HG02588 (cell line): Measurements from ENCODE around the gene RNF187.

Experiments used
- ATAC-seq: cut with Tn5 transposase; IDR thresholded peaks from one replicate; pipeline ENCODE4 v1.9.1; 2021; ENCODE audit warnings: mild to moderate bottlenecking, moderate library complexity; ENCODE audit not compliant: unreplicated experiment

The RNF187 gene

GRCh38 chr1:228507961-228508652 is 20.9 kb downstream of the RNF187 start:
- ATAC-seq: no peak

DNA sequence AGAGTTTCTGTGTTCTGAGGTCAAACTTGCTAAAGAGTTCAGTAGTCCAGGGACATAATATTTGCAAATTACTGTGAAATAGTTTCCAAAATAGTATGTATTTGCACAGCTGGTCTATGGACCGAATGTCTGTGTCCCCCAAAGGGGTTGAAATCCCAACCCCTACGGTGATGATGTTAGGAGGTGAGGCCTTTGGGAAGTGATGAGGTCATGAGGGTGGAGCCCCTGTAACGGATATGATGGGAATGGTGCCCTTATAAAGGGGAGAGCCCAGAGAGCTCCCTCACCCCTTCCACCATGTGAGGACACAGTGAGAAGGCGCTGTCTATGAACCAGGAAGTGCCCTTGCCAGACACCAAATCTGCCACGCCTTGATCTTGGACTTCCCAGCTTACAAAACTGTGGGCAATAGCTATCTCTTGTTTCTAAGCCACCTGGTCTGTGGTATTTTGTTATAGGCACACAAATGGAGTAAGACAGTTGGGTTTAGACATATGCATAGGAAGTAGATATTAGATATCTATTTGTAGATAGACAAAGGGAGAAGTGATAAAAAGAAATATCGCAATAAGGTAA is 21.7 kb downstream of the RNF187 start:
- no peak for ATAC-seq

- no peak for ATAC-seq
Measured at GRCh38 chr1:228510101-228510802, 23.1 kb downstream of the RNF187 start.

DNA sequence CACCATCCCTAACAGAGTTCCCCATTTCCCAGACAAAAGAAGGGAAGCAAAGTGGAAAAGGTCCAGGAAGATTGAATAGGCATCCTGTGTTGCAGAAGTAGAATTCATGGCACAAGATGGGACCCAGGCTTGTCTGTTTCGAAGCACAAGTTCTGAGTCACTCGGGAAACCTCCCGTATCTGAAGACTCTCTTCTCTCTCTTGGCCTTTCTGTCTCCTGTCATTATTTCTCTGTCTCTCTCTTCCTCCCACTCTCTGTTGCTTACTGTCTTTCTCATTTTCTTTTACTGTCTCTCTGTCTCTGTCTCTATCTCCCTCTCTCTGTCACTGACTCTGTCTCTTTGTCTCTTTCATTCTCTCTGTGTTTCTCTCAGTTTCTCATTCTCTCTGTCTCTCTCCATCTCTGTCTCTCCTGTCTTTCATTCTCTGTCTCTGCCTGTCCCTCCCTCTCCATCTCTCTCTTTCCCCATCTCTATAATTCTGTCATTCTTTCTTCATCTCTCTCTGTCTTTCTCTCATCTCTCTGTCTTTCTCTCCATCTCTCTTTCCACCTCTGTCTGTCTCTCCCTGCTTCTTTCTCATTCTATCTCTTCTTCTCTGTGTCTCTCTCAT is 23.7 kb downstream of the RNF187 start:
- no peak for ATAC-seq

DNA sequence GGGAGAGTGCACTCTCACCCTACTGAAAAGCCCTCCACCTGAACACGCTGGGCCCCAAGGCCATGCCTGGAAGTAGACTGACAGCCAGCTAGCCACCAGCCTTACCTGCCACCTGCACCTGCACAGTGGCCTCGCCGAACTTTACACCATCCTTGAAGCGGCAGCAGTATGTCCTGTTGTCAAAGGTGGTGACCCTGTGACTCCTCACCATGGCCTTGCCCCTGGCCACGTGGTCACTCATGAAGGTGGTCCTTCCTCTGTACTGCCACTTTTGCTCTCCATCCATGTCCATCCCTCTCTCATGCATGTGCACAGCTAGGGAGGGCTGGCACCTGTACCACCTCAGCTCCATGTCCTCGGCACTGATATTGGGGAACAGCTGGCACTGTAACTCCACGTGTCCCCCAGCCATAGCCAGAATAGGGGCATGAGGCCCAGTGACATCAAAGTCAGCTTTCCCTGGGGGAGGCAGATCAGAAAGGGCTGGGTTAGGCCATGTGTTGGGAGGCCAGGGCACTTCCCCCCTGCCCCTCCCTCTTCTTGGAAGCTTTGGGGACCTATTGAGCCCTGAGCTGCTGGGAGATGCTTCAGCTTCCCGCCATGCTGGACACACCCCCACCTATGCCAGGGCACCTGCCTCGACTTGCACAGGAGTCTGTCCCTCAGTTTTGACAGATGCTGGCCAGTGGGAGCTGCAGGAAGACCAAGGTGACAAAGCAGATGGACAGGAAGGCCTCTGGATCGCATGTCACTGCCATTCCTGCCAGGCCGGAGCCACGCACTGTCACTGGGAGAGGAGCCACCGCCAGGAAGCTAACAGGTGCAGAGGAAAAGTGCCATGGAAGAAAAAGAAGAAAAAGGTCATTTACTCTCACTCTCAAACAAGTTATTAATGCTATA is 24.6 kb downstream of the RNF187 start:
- no peak for ATAC-seq

DNA sequence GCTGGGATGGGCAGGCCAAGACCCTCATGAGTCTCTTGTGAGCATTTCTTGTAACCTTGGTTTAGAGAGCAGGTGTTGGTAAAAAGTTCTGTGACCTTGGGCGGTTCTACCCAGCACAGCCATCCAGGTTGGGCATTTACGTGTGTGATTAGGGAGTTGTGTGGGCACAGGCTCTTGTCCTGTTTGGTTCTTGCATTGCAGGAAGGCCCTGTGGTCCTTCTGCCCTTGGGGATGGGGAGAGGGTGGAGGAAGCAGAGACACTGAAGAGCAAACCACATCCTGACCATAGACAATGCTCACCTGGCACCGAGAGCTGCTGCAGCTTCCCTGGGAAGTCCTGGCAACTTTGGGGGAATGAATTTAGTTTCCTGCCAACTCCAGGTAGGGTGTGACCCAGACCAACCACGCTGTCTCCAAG is 25.6 kb downstream of the RNF187 start:
- no peak for ATAC-seq

DNA sequence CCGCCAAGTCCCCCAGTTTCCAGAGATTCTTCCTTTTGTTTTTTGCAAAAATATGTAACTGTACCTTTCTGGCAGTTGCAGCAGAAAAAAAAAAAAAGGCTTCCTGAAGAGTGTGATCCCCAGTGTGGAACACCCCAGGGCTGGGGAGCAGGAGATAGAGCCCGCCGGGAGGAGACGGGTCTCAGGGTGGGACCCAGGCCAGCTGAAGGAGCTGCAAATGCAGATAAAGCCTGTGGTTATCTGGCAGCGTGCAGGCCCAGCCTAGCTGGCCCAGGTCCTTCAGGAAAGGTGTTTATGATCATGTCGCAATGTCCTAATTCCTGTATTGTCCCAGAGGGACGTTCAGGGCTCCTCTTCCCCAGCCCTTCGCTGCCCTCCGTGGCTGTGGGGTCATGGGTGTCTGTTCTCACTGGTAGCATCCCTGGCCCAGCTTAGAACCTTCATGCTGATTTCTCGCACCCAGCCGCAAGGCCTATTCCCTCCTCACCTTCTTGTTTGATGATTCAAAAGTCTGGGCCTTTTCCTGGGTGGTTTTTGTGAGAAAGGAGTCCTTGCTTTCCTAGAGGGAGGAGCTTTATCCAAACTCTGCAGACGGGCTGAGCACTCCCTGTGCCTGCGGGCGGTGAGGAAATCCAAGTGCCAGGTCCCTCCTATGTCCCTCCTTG is 26.2 kb downstream of the RNF187 start:
- ATAC-seq: no peak

GRCh38 chr1:228514421-228514820 is 27.2 kb downstream of the RNF187 start:
- ATAC-seq: no peak

DNA sequence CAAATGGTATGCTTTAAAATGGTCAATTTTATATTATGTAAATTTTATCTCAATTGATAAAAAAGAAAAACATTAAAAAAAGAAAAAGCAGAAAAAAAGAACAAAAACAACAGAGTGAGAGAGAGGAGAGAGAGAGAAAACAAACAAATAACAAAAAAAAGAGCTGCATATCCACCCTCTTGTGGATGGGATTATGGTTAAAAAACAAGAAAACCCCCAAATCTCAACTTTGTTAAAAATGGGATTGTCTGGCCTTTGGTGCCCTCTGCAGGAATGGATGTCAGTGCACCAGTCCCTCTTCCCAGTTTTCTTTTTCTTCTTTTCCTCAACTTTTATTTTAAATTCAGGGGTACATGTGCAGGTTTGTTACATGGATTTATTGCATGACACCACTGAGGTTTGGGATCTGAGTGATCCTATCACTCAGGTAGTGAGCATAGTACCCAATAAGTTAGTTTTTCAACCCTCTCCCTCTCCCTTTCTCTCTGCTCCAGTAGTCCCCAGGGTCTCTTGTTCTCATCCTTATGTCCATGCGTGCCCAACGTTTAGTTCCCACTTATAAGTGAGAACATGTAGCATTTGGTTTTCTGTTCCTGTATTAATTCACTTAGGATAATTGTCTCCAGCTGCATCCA is 28.1 kb downstream of the RNF187 start:
- ATAC-seq: no peak

DNA sequence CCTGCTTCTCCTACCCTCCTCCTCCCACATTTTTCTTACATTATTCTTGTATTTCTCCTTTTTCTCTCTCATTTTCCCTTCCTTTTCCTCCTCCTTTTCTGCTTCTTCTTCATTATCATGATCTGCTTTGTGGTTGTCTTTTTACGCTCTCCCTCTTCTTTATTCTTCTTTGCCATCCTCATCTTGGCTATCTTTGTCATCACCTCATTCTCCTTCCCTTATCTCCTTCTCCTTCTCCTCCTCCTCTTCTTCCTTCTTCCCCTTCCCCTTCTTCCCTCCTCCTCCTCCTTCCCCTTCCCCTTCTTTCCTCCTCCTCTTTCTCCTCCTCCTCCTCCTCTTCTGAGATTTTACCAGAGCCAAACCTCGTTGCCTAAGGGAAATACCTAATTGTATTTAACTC is 30.5 kb downstream of the RNF187 start:
- ATAC-seq: no peak

- no peak for ATAC-seq
Measured at GRCh38 chr1:228527596-228527995, 40.4 kb downstream of the RNF187 start.

DNA sequence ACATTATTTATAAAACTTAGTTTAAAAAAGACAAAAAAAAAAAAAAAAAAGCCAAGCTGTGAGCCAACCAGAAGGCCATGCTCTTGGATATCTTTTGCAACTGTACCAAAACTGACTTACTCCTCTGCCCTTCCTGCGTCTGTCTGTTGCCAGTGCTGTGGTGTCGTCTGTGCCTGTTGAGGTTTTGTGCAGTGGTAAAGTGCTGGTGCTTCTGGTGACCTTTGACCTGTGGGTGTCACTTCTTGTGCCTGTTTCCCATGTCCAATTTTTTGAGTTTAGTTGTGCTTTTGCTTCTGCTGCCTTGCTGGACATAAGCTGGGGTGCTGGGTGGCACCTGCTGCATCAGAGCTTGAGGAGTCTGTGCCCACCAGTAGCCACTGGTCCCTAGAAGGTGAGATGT is 41.4 kb downstream of the RNF187 start:
- ATAC-seq: no peak

DNA sequence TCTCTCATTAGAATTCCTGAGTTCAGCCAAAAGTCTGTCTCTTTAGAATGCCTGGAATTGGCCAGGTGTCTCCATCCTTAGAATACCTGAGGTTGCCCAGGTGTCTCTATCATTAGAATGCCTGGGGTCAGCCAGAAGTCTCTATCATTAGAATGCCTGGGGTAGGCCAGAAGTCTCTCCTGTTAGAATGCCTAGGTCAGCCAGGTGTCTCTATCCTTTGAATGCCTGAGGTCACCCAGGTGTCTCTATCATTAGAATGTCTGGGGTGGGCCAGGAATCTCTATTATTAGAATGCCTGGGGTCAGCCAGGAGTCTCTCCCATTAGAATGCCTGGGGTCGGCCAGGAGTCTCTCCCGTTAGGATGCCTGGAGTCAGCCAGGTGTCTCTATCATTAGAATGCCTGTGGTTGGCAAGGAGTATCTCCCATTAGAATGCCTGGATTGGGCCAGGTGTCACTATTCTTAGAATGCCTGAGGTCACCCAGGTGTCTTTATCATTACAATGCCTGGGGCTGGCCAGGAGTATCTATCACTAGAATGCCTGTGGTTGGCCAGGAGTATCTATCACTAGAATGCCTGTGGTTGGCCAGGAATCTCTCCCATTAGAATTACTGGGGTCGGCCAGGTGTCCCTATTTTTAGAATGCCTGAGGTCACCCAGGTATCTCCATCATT is 43.0 kb downstream of the RNF187 start:
- no peak for ATAC-seq

DNA sequence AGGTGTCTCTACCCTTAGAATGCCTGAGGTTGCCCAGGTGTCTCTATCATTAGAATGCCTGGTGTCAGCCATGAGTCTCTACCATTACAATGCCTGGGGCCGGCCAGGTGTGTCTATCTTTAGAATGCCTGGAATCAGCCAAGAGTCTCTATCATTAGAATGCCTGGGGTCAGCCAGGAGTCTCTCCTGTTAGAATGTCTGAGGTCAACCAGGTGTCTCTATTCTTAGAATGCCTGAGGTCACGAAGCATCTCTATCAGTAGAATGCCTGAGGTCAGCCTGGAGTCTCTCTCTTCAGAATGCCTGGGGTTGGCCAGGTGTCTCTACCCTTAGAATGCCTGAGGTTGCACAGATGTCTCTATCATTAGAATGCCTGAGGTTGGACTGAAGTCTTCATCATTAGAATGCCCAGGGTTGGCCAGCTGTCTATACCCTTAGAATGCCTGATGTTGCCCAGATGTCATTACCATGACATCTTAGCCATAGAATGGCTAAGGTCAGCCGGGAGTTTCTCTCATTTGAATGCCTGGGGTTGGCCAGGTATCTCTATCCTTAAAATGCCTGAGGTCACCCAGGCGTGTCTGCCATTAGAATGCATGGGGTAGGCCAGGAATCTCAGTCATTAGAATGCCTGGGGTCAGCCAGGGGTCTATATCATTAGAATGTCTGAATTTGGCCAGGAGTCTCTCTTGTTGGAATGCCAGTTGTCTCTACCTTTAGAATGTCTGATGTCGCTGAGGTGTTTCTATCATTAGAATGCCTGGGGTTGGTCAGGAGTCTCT is 44.0 kb downstream of the RNF187 start:
- ATAC-seq: no peak

DNA sequence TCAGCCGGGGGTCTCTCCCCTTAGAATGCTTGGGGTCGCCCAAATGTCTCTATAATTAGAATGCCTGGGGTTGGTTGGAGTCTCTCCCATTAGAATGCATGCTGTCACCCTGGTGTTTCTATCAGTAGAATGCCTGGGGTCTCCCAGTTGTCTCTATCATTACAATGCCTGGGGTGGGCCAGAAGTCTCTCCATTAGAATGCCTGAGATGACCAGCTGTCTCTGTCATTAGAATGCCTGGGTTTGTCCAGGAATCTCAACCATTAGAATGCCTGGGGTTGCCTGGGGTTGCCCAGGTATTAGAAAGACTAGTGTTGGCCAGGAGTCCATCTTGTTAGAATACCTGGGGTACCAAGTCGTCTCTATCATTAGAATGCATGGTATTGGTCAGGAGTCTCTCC is 51.6 kb downstream of the RNF187 start:
- ATAC-seq: no peak

DNA sequence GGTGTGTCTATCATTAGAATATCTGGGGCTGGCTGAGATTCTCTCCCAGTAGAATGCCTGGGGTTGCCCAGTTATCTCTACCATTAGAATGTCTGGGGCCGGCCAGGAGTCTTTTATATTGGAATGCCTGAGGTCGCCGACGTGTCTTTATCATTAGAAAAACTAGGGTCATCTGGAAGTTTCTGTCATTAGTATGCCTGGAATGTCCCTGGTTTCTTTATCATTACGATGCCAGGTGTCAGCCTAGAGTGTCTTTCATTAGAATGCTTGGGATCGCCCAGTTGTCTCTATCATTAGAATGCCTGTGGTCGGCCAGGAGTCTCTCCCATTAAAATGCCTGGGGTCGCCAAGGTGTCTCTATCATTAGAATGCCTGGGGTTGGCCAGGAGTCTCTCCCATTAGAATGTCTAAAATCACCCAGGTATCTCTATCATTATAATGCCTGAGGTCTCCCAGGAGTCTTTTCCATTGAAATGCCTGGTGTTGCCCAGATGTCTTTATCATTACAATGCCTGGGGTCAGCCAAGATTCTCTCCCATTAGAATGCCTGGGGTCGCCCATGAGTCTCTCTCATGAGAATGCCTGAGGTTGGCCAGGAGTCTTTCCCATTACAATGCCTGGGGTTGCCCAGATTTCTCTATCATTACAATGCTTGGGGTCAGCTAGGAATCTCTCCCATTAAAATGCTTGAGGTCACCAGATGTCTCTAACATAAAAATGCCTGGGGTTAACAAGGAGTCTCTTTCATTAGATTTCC is 53.2 kb downstream of the RNF187 start:
- no peak for ATAC-seq

GRCh38 chr1:228541725-228542124 is 54.5 kb downstream of the RNF187 start:
- ATAC-seq: no peak

GRCh38 chr1:228542376-228542775 is 55.2 kb downstream of the RNF187 start:
- ATAC-seq: no peak
